ENCODE data around the gene TSPAN14. TPM values are rescaled to one million over a fixed set of nuclear protein-coding genes. Genes with fewer than 3 reads are reported as not detected.
A peak's percentile ranks its signal among the peaks of the same experiment; 100 is the strongest.
"Not testable (repeated sequence)": the region's sequence is repeated elsewhere in the genome, so short reads cannot be mapped to it uniquely, and the experiment has no call there.

The TSPAN14 gene
- total RNA-seq, 2 donors from 2014 or later = 56.5 to 76.6 TPM

DNA sequence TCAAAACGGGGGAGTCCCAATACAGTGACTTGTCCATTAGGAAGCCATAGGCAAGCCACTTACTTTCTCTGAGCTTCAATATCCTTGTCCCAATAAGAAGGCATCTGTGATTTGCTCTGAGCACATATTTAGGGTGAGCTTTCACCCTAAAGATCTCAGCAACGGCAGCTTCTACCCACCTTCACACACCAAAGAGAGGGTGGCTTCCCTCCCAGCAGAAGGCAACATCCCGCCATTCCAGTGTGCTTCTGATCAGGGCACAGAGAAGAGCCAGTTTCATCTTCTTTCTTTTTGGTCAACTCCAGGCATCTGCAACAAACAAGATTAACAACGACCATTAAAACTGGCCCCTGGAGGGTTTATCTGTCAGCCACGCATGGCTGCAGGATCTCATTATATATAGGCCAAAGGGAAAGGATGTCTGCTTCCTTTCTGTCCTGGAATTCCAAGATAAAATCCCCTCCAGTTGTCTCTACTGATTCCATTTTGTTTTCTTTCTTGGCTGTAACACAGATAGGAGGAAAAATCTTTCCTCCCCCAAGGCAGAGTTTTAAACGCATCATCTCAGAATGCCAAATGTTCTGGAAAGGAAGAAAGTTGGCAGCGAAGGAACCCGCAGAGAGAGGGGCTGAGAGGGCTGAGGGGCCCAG is 83.1 kb downstream of the TSPAN14 start:
- no peaks in the 10 kb centered on the region for H3K9me3 Mint-ChIP-seq
- no peaks in the 10 kb centered on the region for H3K36me3 Mint-ChIP-seq
- ATAC-seq = no peak
- peaks cover 18 to 28% of the 10 kb centered on the region in 2 donors for H3K4me1 Mint-ChIP-seq (ENCODE audit: low read depth in 2 of 2)
- no peaks in the 10 kb centered on the region for H3K27me3 Mint-ChIP-seq
- DNase-seq (ENCODE audit: low spot score) = no peak
- peak overlapping the region; percentile 98 to 99 for H3K27ac Mint-ChIP-seq
- H3K4me3 Mint-ChIP-seq = peak overlapping the region; percentile 66

DNA sequence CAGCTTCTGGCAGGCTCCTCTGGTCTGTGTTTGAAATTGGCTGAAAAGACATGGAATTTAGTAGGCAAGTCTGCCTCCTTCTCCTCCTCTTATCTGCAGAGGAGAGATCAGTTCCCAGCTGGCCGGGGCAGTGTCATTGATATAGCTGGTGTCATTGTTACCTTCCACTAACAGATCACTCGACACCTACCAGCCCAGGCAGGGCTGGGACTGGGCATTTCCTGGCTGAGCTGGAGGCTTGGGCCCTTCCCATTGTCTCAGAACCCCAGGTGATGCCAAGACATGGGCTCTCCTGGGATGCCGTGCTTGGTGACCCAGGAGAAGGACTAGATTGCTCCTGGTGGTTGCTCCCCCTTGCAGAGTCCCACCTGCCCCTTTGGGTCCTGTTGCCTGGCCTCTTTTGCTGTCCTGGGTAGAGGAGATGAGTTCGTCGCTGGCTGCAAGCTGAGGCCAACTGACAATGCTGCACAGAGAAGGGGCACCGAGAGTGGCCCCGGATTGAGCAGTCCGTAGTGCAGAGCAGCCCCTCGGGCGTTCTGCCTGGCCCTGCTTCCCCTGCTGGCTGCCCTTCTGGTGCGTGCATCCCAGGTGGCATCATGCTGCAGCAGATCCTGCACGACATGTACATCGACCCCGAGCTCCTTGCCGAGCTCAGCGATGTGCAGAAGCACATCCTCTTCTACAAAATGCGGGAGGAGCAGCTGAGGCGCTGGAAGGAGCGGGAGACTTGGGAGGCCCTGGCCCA is 83.8 kb downstream of the TSPAN14 start, which contains the start of gene SH2D4B:
SH2D4B (plus strand) TSS at position 167 of the 745 bp plus-strand sequence; CDS start at position 597, 430 bp downstream.
- H3K27me3 Mint-ChIP-seq = no peaks in the 10 kb centered on the region
- H3K36me3 Mint-ChIP-seq = no peaks in the 10 kb centered on the region
- DNase-seq (ENCODE audit: low spot score) (no peak), ATAC-seq (no peak)
- peak within 1 kb of the TSS; percentile 66 for H3K4me3 Mint-ChIP-seq
- peaks cover 18 to 26% of the 10 kb centered on the region in 2 donors for H3K4me1 Mint-ChIP-seq (ENCODE audit: low read depth in 2 of 2)
- no peaks in the 10 kb centered on the region for H3K9me3 Mint-ChIP-seq
- H3K27ac Mint-ChIP-seq = peak within 1 kb of the TSS; percentile 98 to 99

GRCh38 chr10:80538481-80539185 is 84.5 kb downstream of the TSPAN14 start:
- Mint-ChIP-seq H3K27ac (peak overlapping the region in 1 of 2 donors; percentile 99), H3K9me3 (no peaks in the 10 kb centered on the region), H3K36me3 (no peaks in the 10 kb centered on the region), H3K4me1 (ENCODE audit: low read depth in 2 of 2) (peaks cover 18 to 26% of the 10 kb centered on the region in 2 donors), H3K4me3 (no peak overlapping the region), H3K27me3 (no peaks in the 10 kb centered on the region)
- DNase-seq (ENCODE audit: low spot score) (no peak), ATAC-seq (no peak)

DNA sequence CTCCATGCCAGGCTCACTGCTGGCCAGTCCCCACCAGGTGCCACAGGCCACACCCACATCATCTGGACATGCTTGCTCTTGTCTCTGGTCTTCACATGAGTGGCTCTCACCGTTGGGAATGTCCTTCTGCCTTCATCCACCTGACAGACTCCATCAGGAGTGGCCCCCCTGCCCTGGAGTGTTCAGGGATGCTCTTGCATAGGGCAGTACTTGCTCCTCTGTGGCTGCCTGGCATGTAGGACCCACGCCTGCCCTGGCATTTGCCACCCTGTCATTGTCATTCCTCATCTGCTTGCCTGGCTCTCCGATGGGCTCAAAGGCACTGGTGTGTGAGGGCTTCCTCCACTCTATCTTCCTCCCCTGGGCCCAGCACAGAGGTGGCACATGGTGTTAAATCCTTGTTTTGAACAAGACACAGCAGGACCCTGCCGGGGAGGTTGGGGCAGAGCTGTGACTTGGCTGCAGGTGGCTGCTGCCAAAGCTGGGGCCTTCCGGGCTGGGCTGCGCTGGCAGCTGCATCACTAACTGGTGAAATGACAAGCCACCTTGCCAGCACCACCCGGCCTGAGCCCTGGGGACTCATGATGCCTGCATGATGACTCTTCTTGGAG is 85.4 kb downstream of the TSPAN14 start:
- Mint-ChIP-seq H3K4me1 (ENCODE audit: low read depth in 2 of 2) (peaks cover 18 to 26% of the 10 kb centered on the region in 2 donors), H3K36me3 (no peaks in the 10 kb centered on the region), H3K27ac (peak overlapping the region in 1 of 2 donors; percentile 47), H3K9me3 (no peaks in the 10 kb centered on the region), H3K4me3 (no peak overlapping the region), H3K27me3 (no peaks in the 10 kb centered on the region)
- no peak for ATAC-seq
- DNase-seq (ENCODE audit: low spot score) = no peak

- H3K27ac Mint-ChIP-seq = no peak overlapping the region
- no peak for ATAC-seq
Observed at GRCh38 chr10:80540136-80540535, 86.0 kb downstream of the TSPAN14 start.

DNA sequence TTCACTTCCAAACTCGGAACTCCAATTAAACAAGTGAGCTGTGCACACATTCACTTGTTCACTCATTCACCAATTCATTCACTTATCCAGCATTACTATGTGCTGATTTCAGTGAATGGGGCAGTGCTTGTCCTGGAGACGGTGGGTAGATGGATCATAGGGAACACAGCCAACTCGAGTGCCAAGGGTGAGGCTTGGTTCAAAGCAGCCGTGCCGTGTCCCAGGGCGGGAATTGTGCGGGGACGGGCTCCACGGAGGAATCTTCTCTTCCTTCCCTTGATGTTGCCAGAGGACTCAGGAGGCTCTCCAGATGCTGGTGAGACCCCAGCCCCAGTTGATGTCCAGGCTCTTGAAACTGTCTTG is 86.5 kb downstream of the TSPAN14 start:
- peaks cover 4 to 10% of the 10 kb centered on the region in 2 donors for H3K27me3 Mint-ChIP-seq
- no peak for ATAC-seq
- no peak overlapping the region for H3K4me3 Mint-ChIP-seq
- no peaks in the 10 kb centered on the region for H3K36me3 Mint-ChIP-seq
- H3K4me1 Mint-ChIP-seq (ENCODE audit: low read depth in 2 of 2) = peaks cover 14 to 23% of the 10 kb centered on the region in 2 donors
- H3K27ac Mint-ChIP-seq = peak overlapping the region in 1 of 2 donors; percentile 75
- no peak for DNase-seq (ENCODE audit: low spot score)
- no peaks in the 10 kb centered on the region for H3K9me3 Mint-ChIP-seq

More at GRCh38 chr10:80540136-80540535, 86.0 kb downstream of the TSPAN14 start:
- no peaks in the 10 kb centered on the region for H3K36me3 Mint-ChIP-seq
- H3K27me3 Mint-ChIP-seq = peaks cover under 1 to 5% of the 10 kb centered on the region in 2 donors
- H3K9me3 Mint-ChIP-seq = no peaks in the 10 kb centered on the region
- H3K4me3 Mint-ChIP-seq = no peak overlapping the region
- H3K4me1 Mint-ChIP-seq (ENCODE audit: low read depth in 2 of 2) = peaks cover 18 to 26% of the 10 kb centered on the region in 2 donors
- DNase-seq (ENCODE audit: low spot score) = no peak

DNA sequence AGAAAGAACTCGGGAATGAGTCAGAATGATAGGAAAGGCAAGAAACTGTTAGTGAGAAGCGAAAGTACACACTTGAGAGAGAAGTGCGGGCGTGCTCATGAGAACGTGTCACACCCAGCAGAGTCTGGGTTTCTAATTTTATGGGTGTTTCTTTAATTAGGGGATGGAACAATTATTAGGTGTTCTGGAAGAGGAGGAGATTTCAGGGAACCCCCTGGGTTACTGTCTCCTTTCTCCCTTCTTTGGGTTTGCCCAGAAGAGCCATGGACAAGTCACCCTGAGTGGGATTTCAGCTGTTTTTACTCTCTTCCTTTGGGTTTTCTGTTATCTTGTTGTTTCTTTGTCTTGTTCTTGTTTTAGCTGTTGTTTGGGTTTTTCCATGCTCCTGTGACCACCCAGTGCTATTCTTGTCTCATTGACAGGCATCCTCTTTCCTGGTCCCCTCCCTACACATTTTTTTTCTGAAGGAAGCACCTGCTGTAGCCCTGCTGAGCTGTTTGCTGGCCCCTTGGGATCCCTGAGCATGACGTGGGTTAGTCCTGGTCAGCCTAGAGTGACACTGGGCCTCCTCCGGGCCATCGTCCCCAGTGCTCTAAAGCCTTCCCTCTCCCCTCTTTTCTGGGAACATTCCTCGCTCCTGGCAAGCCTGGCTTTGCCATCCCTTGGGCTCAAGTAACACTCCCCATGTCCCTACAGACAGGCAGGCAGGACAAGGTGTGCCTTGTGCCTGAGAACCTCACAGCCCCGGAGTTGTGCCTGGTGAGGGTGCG is 87.1 kb downstream of the TSPAN14 start:
- no peak for DNase-seq (ENCODE audit: low spot score)
- peaks cover 4 to 11% of the 10 kb centered on the region in 2 donors for H3K27me3 Mint-ChIP-seq
- H3K9me3 Mint-ChIP-seq = no peaks in the 10 kb centered on the region
- peaks cover 13 to 22% of the 10 kb centered on the region in 2 donors for H3K4me1 Mint-ChIP-seq (ENCODE audit: low read depth in 2 of 2)
- ATAC-seq = no peak
- H3K36me3 Mint-ChIP-seq = no peaks in the 10 kb centered on the region
- H3K27ac Mint-ChIP-seq = peak overlapping the region in 1 of 2 donors; percentile 75
- peak overlapping the region; percentile 17 for H3K4me3 Mint-ChIP-seq

DNA sequence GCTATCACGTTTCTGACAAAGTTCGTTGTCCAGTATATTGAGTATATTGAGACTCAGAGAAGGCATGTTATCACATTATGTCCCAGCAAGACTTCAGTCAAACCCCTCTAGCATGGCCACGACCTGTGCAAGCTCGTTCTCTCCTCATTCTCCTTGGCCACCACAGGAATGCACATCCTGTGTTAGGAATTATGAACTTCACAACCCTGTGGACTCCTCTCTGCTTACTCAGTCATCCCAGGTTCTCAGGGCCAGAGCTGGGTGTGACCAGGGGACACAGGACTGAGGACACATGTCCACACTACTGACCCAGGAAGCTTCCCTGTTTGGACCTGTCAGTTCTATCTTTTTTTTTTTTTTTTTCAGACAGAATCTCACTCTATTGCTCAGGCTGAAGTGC is 87.9 kb downstream of the TSPAN14 start:
- DNase-seq (ENCODE audit: low spot score) (no peak), ATAC-seq (no peak)
- no peak overlapping the region for H3K4me3 Mint-ChIP-seq
- H3K36me3 Mint-ChIP-seq = no peaks in the 10 kb centered on the region
- H3K27ac Mint-ChIP-seq = no peak overlapping the region
- H3K27me3 Mint-ChIP-seq = peaks cover 4 to 11% of the 10 kb centered on the region in 2 donors
- no peaks in the 10 kb centered on the region for H3K9me3 Mint-ChIP-seq
- peaks cover 13 to 17% of the 10 kb centered on the region in 2 donors for H3K4me1 Mint-ChIP-seq (ENCODE audit: low read depth in 2 of 2)

GRCh38 chr10:80542652-80543318 is 88.7 kb downstream of the TSPAN14 start:
- H3K4me3 Mint-ChIP-seq = no peak overlapping the region
- H3K4me1 Mint-ChIP-seq (ENCODE audit: low read depth in 2 of 2) = peaks cover 13% of the 10 kb centered on the region in 2 donors
- DNase-seq (ENCODE audit: low spot score) (no peak), ATAC-seq (no peak)
- H3K27ac Mint-ChIP-seq = no peak overlapping the region
- no peaks in the 10 kb centered on the region for H3K9me3 Mint-ChIP-seq
- no peaks in the 10 kb centered on the region for H3K36me3 Mint-ChIP-seq
- peaks cover 4 to 11% of the 10 kb centered on the region in 2 donors for H3K27me3 Mint-ChIP-seq

DNA sequence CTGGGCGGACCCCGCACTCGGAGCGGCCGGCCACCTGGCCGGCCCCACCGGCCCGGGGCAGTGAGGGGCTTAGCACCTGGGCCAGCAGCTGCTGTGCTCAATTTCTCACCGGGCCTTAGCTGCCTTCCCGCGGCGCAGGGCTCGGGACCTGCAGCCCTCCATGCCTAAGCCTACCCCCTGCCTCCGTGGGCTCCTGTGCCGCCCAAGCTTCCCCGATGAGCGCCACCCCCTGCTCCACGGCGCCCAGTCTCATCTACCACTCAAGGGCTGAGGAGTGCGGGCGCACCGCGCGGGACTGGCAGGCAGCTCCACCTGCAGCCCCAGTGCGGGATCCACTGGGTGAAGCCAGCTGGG is 89.2 kb downstream of the TSPAN14 start:
- ATAC-seq = not testable (repeated sequence)

GRCh38 chr10:80544316-80544953 is 90.3 kb downstream of the TSPAN14 start:
- no peak overlapping the region for H3K27ac Mint-ChIP-seq
- DNase-seq (ENCODE audit: low spot score) (no peak), ATAC-seq (peak in 1 of 2 donors; percentile 13)
- peaks cover 4 to 16% of the 10 kb centered on the region in 2 donors for H3K27me3 Mint-ChIP-seq
- H3K4me1 Mint-ChIP-seq (ENCODE audit: low read depth in 2 of 2) = peaks cover 12 to 13% of the 10 kb centered on the region in 2 donors
- no peaks in the 10 kb centered on the region for H3K36me3 Mint-ChIP-seq
- H3K4me3 Mint-ChIP-seq = no peak overlapping the region
- no peaks in the 10 kb centered on the region for H3K9me3 Mint-ChIP-seq

More for the DNA sequence above, 89.2 kb downstream of the TSPAN14 start:
- not testable (repeated sequence) for H3K36me3 Mint-ChIP-seq; H3K9me3 Mint-ChIP-seq; H3K27ac Mint-ChIP-seq; H3K4me3 Mint-ChIP-seq; DNase-seq (ENCODE audit: low spot score)
- Mint-ChIP-seq H3K4me1 (ENCODE audit: low read depth in 2 of 2) (peaks cover 13% of the 10 kb centered on the region in 2 donors), H3K27me3 (peaks cover 4 to 11% of the 10 kb centered on the region in 2 donors)

- Mint-ChIP-seq H3K27me3 (peaks cover 4 to 16% of the 10 kb centered on the region in 2 donors), H3K27ac (peak overlapping the region in 1 of 2 donors; percentile 33), H3K4me3 (no peak overlapping the region), H3K9me3 (no peaks in the 10 kb centered on the region), H3K4me1 (ENCODE audit: low read depth in 2 of 2) (peaks cover 9 to 13% of the 10 kb centered on the region in 2 donors), H3K36me3 (no peaks in the 10 kb centered on the region)
- no peak for ATAC-seq
- no peak for DNase-seq (ENCODE audit: low spot score)
Observed at GRCh38 chr10:80545258-80545881, 91.3 kb downstream of the TSPAN14 start.

All from natural killer cell treated with Interleukin-12 subunit alpha and Interleukin-12 subunit beta and Interleukin-15 and Interleukin-18, amount 100 ng/mL, for 72 hours (primary cell).